PC-9 (cell line): ENCODE measurements around the gene MYO1G.

Source experiments
- EZH2 ChIP-seq: fragments of 200-600 bp; sonication (generic); IDR thresholded peaks from 2 replicates; pipeline ENCODE4 v1.8.0; 2017; ENCODE audit warnings: antibody characterized with exemption, low read depth
- TF ChIP-seq, protein P1 (sequence below): fragments of 200-600 bp; sonication (generic); conservative IDR thresholded peaks from 2 replicates; pipeline ENCODE4 v1.6.1; 2017; ENCODE audit warnings: mixed run types, antibody characterized with exemption, mild to moderate bottlenecking, moderate library complexity

DNA sequence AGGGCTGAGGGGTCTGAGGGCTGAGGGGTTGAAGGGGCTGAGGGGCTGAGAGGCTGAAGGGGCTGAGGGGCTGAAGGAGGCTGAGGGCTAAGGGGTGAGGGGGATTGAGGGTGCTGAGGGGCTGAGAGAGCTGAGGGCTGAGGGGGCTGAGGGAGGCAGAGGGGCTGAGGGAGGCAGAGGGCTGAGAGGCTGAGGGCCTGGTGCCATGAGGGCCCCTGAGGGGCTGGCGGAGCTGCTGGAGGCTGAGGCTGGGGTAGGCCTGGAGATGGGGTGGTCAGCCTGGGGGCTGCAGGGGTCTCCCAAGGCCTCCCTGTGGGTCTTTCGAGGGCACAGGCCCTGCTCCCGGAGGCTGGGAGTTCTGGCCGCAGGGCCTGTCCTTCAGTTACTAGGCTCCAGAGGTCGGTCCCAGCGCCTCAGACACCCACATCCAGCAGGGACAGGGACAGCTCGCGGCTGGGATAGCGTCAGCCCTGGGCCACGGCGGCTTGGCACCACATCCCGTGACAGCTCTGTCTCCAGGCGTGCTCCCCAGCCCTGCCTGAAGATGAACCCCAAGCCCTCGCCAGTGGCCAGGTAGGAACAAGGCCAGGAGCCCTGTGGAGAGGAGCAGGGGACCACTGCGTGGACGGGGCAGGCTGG lies 16.9 kb downstream of the MYO1G start:
- TF ChIP-seq, protein P1, sequence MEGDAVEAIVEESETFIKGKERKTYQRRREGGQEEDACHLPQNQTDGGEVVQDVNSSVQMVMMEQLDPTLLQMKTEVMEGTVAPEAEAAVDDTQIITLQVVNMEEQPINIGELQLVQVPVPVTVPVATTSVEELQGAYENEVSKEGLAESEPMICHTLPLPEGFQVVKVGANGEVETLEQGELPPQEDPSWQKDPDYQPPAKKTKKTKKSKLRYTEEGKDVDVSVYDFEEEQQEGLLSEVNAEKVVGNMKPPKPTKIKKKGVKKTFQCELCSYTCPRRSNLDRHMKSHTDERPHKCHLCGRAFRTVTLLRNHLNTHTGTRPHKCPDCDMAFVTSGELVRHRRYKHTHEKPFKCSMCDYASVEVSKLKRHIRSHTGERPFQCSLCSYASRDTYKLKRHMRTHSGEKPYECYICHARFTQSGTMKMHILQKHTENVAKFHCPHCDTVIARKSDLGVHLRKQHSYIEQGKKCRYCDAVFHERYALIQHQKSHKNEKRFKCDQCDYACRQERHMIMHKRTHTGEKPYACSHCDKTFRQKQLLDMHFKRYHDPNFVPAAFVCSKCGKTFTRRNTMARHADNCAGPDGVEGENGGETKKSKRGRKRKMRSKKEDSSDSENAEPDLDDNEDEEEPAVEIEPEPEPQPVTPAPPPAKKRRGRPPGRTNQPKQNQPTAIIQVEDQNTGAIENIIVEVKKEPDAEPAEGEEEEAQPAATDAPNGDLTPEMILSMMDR = no peak
- no peak for TF ChIP-seq EZH2
